ENCODE results near the gene ORMDL1. TPM values are rescaled to one million over a fixed set of nuclear protein-coding genes. Genes with fewer than 3 reads are reported as not detected.

The ORMDL1 gene
- total and polyA plus RNA-seq, 2 of the 4 experiments (the other 2 are of a cell fraction): 35.8 to 66.8 TPM

GRCh38 chr2:189798312-189799029 is 14.3 kb upstream of the ORMDL1 start (continued):
- no peak for TF ChIP-seq MAZ (IDR thresholded peaks at IDR 0.05; ENCODE audit: borderline replicate concordance, low read depth, low read length)

- TF ChIP-seq CEBPB (IDR thresholded peaks at IDR 0.05; ENCODE audit: low read depth, low read length) (no peak), RCOR1 (IDR thresholded peaks at IDR 0.05; ENCODE audit: insufficient replicate concordance, low read length) (no peak), BHLHE40 (IDR thresholded peaks at IDR 0.05; ENCODE audit: low read depth, low read length) (no peak), NFE2L2 (IDR thresholded peaks at IDR 0.05; ENCODE audit: low read depth, low read length) (no peak), RAD21 (IDR thresholded peaks at IDR 0.05; ENCODE audit: low read length) (no peak), MAZ (IDR thresholded peaks at IDR 0.05; ENCODE audit: borderline replicate concordance, low read depth, low read length) (no peak), RFX5 (IDR thresholded peaks at IDR 0.05; ENCODE audit: low read depth, low read length) (no peak), ELK1 (IDR thresholded peaks at IDR 0.05; ENCODE audit: borderline replicate concordance, low read depth, low read length) (no peak), MXI1 (IDR thresholded peaks at IDR 0.05; ENCODE audit: borderline replicate concordance, low read depth, low read length) (no peak), MAFK (IDR thresholded peaks at IDR 0.05; ENCODE audit: low read depth, low read length) (no peak), POLR2A (IDR thresholded peaks at IDR 0.05; ENCODE audit: low read depth, low read length) (no peak)
- no peak overlapping the region for H2AK9ac ChIP-seq (replicated peaks; ENCODE audit: low read depth, low read length, poor library complexity)
- H3K56ac ChIP-seq (ENCODE audit: extremely low read depth, insufficient read depth, low read length): no peak overlapping the region
- H4K5ac ChIP-seq (ENCODE audit: low read depth, low read length): no peak overlapping the region
- H3K27ac ChIP-seq (ENCODE audit: insufficient read depth, low read length): no peak overlapping the region
- ATAC-seq (ENCODE audit: low read depth) (no peak), DNase-seq (no peak)
- CTCF ChIA-PET: interaction anchor here (0.7 to 1.3 kb wide), 3 partner anchors 10 to 272 kb away, joined by 3 to 5 read pairs (median 3); no protein-coding TSS in a partner anchor
- H3K9ac ChIP-seq (ENCODE audit: low read depth, low read length): no peak overlapping the region
- no peak overlapping the region for H2BK15ac ChIP-seq (ENCODE audit: low read depth, low read length)
- H3K23ac ChIP-seq (ENCODE audit: low read depth, low read length): no peak overlapping the region
- dilution Hi-C loops (cut with HindIII; ENCODE audit: low sequenced_read_pairs, unreplicated experiment) (no loop called here), intact Hi-C loops (cut with micrococcal nuclease) (loop anchor here (1.0 kb wide), 1 partner anchor 272 kb away; no protein-coding TSS in a partner anchor), in situ Hi-C loops (cut with MboI; ENCODE audit: low sequenced_read_pairs) (loop anchor here (5.0 kb wide), 1 partner anchor 269 kb away; no protein-coding TSS in a partner anchor)
- H3K9me1 ChIP-seq (ENCODE audit: insufficient read depth, low read length): peaks cover 5% of the 10 kb centered on the region
- H3K18ac ChIP-seq (ENCODE audit: low read depth, low read length): no peak overlapping the region
- peaks cover 9 to 17% of the 10 kb centered on the region in 2 experiments for H3K79me1 ChIP-seq (ENCODE audit: low read depth in 1 of 2, low read length in 2 of 2)
- H2BK120ac ChIP-seq (ENCODE audit: low read depth, low read length): no peak overlapping the region
- 90% methylated on average over 2 of the region's 6 CpGs; no CpG with 5 or more reads in 1 of the 2 experiments for WGBS, 2 experiments (ENCODE audit: extremely low coverage in 2 of 2, insufficient read length in 1 of 2)
- H4K91ac ChIP-seq (ENCODE audit: insufficient read depth, low read depth, low read length): no peak overlapping the region
- no peak overlapping the region for H3K4me3 ChIP-seq (ENCODE audit: insufficient read depth, low read depth, low read length)
- peaks cover 8% of the 10 kb centered on the region; the same call in 1 of the 2 replicates for H3K4me1 ChIP-seq (ENCODE audit: control insufficient read depth, insufficient read depth, low read length)
- POLR2A ChIA-PET (ENCODE audit: unreplicated experiment): no interaction called here
- BruUV-seq (replicated peaks): no TSS peak
- H2AFZ ChIP-seq (replicated peaks; ENCODE audit: low read length, poor library complexity): no peak overlapping the region
- no peak overlapping the region for H4K8ac ChIP-seq (ENCODE audit: low read depth in 2 of 2, low read length in 2 of 2)
- no peaks in the 10 kb centered on the region for H3K27me3 ChIP-seq (ENCODE audit: control insufficient read depth, insufficient read depth, low read length)
- no peak overlapping the region for H2BK5ac ChIP-seq (ENCODE audit: low read depth, low read length, poor library complexity, severe bottlenecking)
- no peak overlapping the region for H3K4ac ChIP-seq (ENCODE audit: low read depth, low read length)
- H3K14ac ChIP-seq (replicated peaks; ENCODE audit: low read depth, low read length): no peak overlapping the region
- H2BK20ac ChIP-seq (ENCODE audit: low read depth, low read length): no peak overlapping the region
- H3K9me3 ChIP-seq (ENCODE audit: control insufficient read depth, insufficient read depth, low read length): no peaks in the 10 kb centered on the region
- H3K36me3 ChIP-seq (ENCODE audit: control insufficient read depth, insufficient read depth, low read length): peaks cover 7% of the 10 kb centered on the region
- H3K4me2 ChIP-seq (ENCODE audit: low read depth, low read length): no peak overlapping the region
- H2AK5ac ChIP-seq (ENCODE audit: low read depth, low read length): no peak overlapping the region
- H4K20me1 ChIP-seq (ENCODE audit: insufficient read depth, low read length): no peaks in the 10 kb centered on the region
These were observed 13.8 kb upstream of the ORMDL1 start for GRCh38 chr2:189797902-189798301.

All from IMR-90 (cell line).